Measurements from ENCODE around the gene IQSEC3. TPM values are rescaled to one million over a fixed set of nuclear protein-coding genes. Genes with fewer than 3 reads are reported as not detected.

IQSEC3 gene
- total RNA-seq, 1 experiment from 2014 or later, result not detected

GRCh38 chr12:99605-100004 is 33.0 kb downstream of the IQSEC3 start:
- Histone ChIP-seq H3K36me3 (ENCODE audit: control insufficient read depth, insufficient read depth, low read length) (no peaks in the 10 kb centered on the region), H3K27me3 (ENCODE audit: control insufficient read depth, insufficient read depth, low read length) (peaks cover 9% of the 10 kb centered on the region; the same call in 1 of the 2 replicates), H3K27ac (ENCODE audit: low read length) (no peak overlapping the region), H3K4me3 (ENCODE audit: low read depth in 2 of 2, low read length in 2 of 2) (no peak overlapping the region), H3K9me3 (ENCODE audit: control insufficient read depth, insufficient read depth, low read depth, low read length) (no peaks in the 10 kb centered on the region), H3K4me1 (ENCODE audit: control insufficient read depth, insufficient read depth, low read length) (no peaks in the 10 kb centered on the region)
- ATAC-seq (no peak), DNase-seq (ENCODE audit: low read depth, low spot score) (no peak)
- ChIA-PET CTCF (no interaction called here), POLR2A (no interaction called here)
- no peak for TF ChIP-seq CTCF (IDR thresholded peaks at IDR 0.05)
- no peak for TF ChIP-seq TCF7L2 (IDR thresholded peaks at IDR 0.05; ENCODE audit: low read depth, low read length)
- no peak for TF ChIP-seq SIN3A (IDR thresholded peaks at IDR 0.05; ENCODE audit: borderline replicate concordance, insufficient read depth, low read depth, low read length)
- no peak for TF ChIP-seq REST (IDR thresholded peaks at IDR 0.05; ENCODE audit: insufficient read depth in 1 of 2, low read depth in 2 of 2, low read length in 1 of 2)
- TF ChIP-seq POLR2AphosphoS5 (IDR thresholded peaks at IDR 0.05; ENCODE audit: low read depth, low read length), result no peak
- no TSS peak for BruUV-seq (replicated peaks)
- in situ Hi-C loops (cut with HindIII; ENCODE audit: low pct_unique_long_range_greater_than_20kb, low sequenced_read_pairs) (no loop called here), intact Hi-C loops (cut with micrococcal nuclease; ENCODE audit: unreplicated experiment) (no loop called here)

GRCh38 chr12:101969-102878 is 35.7 kb downstream of the IQSEC3 start:
- peak; percentile 55 for ATAC-seq
- BruUV-seq (replicated peaks), result no TSS peak
- Histone ChIP-seq H3K9me3 (ENCODE audit: control insufficient read depth, insufficient read depth, low read depth, low read length) (no peaks in the 10 kb centered on the region), H3K27me3 (ENCODE audit: control insufficient read depth, insufficient read depth, low read length) (peaks cover 4% of the 10 kb centered on the region; the same call in 1 of the 2 replicates), H3K27ac (ENCODE audit: low read length) (no peak overlapping the region), H3K36me3 (ENCODE audit: control insufficient read depth, insufficient read depth, low read length) (no peaks in the 10 kb centered on the region), H3K4me1 (ENCODE audit: control insufficient read depth, insufficient read depth, low read length) (no peaks in the 10 kb centered on the region), H3K4me3 (ENCODE audit: low read depth in 2 of 2, low read length in 2 of 2) (no peak overlapping the region)
- POLR2A ChIA-PET, result no interaction called here
- CTCF ChIA-PET, result interaction anchor here (0.6 to 1.5 kb wide), 2 partner anchors 55 to 118 kb away, joined by 3 to 17 read pairs; no protein-coding TSS in a partner anchor
- no peak for DNase-seq (ENCODE audit: low read depth, low spot score)
- intact Hi-C loops (cut with micrococcal nuclease; ENCODE audit: unreplicated experiment) (no loop called here), in situ Hi-C loops (cut with HindIII; ENCODE audit: low pct_unique_long_range_greater_than_20kb, low sequenced_read_pairs) (no loop called here)
- no peak for TF ChIP-seq TCF7L2 (IDR thresholded peaks at IDR 0.05; ENCODE audit: low read depth, low read length)

GRCh38 chr12:102879-103168 is 36.3 kb downstream of the IQSEC3 start:
- TF ChIP-seq TCF7L2 (IDR thresholded peaks at IDR 0.05; ENCODE audit: low read depth, low read length), result no peak
- no peak for TF ChIP-seq SIN3A (IDR thresholded peaks at IDR 0.05; ENCODE audit: borderline replicate concordance, insufficient read depth, low read depth, low read length)
- TF ChIP-seq CTCF (IDR thresholded peaks at IDR 0.05), result no peak
- TF ChIP-seq REST (IDR thresholded peaks at IDR 0.05; ENCODE audit: insufficient read depth in 1 of 2, low read depth in 2 of 2, low read length in 1 of 2), result no peak
- TF ChIP-seq POLR2AphosphoS5 (IDR thresholded peaks at IDR 0.05; ENCODE audit: low read depth, low read length), result no peak
- ChIA-PET POLR2A (no interaction called here), CTCF (interaction anchor here (1.5 kb wide), 1 partner anchor 117 kb away, joined by 3 read pairs; no protein-coding TSS in a partner anchor)
- DNase-seq (ENCODE audit: low read depth, low spot score) (no peak), ATAC-seq (no peak)
- in situ Hi-C loops (cut with HindIII; ENCODE audit: low pct_unique_long_range_greater_than_20kb, low sequenced_read_pairs) (no loop called here), intact Hi-C loops (cut with micrococcal nuclease; ENCODE audit: unreplicated experiment) (no loop called here)
- H3K36me3 ChIP-seq (ENCODE audit: control insufficient read depth, insufficient read depth, low read length), result no peaks in the 10 kb centered on the region
- no peaks in the 10 kb centered on the region for H3K4me1 ChIP-seq (ENCODE audit: control insufficient read depth, insufficient read depth, low read length)
- H3K27ac ChIP-seq (ENCODE audit: low read length), result no peak overlapping the region
- no peak overlapping the region for H3K4me3 ChIP-seq (ENCODE audit: low read depth in 2 of 2, low read length in 2 of 2)
- peaks cover 2% of the 10 kb centered on the region; the same call in 1 of the 2 replicates for H3K27me3 ChIP-seq (ENCODE audit: control insufficient read depth, insufficient read depth, low read length)
- no TSS peak for BruUV-seq (replicated peaks)
- no peaks in the 10 kb centered on the region for H3K9me3 ChIP-seq (ENCODE audit: control insufficient read depth, insufficient read depth, low read depth, low read length)
